GM12801 (cell line): ENCODE data around the gene KHK.

Experiments
- TF ChIP-seq, protein P1 (sequence below): IDR thresholded peaks from one replicate; pipeline ENCODE4 v1.5.1; 2011; ENCODE audit warnings: control low read depth; ENCODE audit not compliant: insufficient read length; ENCODE audit errors: extremely low read depth

The KHK gene

GRCh38 chr2:27097341-27097740 is 10.8 kb downstream of the KHK start:
- TF ChIP-seq, protein P1, sequence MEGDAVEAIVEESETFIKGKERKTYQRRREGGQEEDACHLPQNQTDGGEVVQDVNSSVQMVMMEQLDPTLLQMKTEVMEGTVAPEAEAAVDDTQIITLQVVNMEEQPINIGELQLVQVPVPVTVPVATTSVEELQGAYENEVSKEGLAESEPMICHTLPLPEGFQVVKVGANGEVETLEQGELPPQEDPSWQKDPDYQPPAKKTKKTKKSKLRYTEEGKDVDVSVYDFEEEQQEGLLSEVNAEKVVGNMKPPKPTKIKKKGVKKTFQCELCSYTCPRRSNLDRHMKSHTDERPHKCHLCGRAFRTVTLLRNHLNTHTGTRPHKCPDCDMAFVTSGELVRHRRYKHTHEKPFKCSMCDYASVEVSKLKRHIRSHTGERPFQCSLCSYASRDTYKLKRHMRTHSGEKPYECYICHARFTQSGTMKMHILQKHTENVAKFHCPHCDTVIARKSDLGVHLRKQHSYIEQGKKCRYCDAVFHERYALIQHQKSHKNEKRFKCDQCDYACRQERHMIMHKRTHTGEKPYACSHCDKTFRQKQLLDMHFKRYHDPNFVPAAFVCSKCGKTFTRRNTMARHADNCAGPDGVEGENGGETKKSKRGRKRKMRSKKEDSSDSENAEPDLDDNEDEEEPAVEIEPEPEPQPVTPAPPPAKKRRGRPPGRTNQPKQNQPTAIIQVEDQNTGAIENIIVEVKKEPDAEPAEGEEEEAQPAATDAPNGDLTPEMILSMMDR: no peak

- TF ChIP-seq, protein P1: no peak
These were observed 12.9 kb downstream of the KHK start for GRCh38 chr2:27099334-27099955.

DNA sequence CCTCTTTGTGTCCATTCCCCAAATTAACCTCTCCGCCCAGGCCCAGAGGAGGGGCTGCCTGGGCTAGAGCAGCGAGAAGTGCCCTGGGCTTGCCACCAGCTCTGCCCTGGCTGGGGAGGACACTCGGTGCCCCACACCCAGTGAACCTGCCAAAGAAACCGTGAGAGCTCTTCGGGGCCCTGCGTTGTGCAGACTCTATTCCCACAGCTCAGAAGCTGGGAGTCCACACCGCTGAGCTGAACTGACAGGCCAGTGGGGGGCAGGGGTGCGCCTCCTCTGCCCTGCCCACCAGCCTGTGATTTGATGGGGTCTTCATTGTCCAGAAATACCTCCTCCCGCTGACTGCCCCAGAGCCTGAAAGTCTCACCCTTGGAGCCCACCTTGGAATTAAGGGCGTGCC is 13.5 kb downstream of the KHK start:
- TF ChIP-seq, protein P1: no peak

GRCh38 chr2:27102329-27102728 is 15.8 kb downstream of the KHK start:
- TF ChIP-seq, protein P1: no peak

GRCh38 chr2:27105981-27106380 is 19.4 kb downstream of the KHK start:
- TF ChIP-seq, protein P1: no peak

GRCh38 chr2:27108221-27108620 is 21.6 kb downstream of the KHK start:
- TF ChIP-seq, protein P1: no peak

DNA sequence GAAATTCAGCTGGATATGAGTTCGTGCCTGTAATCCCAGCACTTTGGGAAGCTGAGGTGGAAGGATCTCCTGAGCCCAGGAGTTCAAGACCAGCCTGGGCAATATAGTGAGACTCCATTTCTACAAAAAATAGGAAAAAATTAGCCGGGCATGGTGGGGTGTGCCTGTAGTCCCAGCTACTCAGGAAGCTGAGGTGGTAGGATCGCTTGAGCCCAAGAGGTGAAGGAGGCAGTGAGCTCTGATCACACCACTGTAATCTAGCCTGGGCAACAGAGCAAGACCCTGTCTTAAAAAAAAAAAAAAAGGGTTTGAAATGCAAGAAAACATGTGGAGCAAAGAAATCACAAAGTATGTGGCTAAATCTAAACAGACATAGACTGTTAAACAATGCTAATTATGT is 22.5 kb downstream of the KHK start:
- TF ChIP-seq, protein P1: no peak

GRCh38 chr2:27115519-27115918 is 28.9 kb downstream of the KHK start:
- TF ChIP-seq, protein P1: no peak
